ENCODE results near the gene OPN1SW.

The OPN1SW gene

GRCh38 chr7:128792471-128793180 lies 17.0 kb upstream of the OPN1SW start:
- DNase-seq: no peak

- DNase-seq: no peak
Observed at GRCh38 chr7:128791972-128792327, 16.4 kb upstream of the OPN1SW start.

GRCh38 chr7:128791121-128791971 lies 15.8 kb upstream of the OPN1SW start, which contains the start of gene CCDC136:
Gene CCDC136 (plus strand): TSS chr7:128791968. CDS start chr7:128792412, 444 bp downstream.
- peak; percentile 60 to 80 (median 76) for DNase-seq

GRCh38 chr7:128790315-128791041 lies 14.9 kb upstream of the OPN1SW start:
- DNase-seq: peak in 3 of 6 experiments; percentile 16 to 35 (median 31)

- no peak for DNase-seq
Observed at GRCh38 chr7:128788446-128789412, 13.1 kb upstream of the OPN1SW start.

DNA sequence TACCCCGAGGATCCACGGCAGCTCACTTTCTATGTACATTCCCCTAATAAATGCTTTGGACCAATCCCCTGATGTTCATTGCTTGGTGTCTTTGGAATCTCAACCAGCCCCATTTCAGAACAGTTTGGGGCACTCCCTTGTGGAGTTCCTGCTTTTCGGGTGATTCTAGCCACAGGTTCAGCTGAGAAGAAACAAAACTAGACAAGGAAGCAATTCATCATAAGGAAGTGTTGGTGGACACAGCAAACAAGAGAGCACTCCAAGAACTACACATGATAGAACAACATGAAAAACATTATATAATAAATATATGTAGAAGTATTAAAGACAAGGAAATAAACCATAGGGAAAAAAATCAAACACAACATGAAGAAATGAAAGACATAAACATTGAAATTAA lies 10.1 kb upstream of the OPN1SW start:
- DNase-seq: no peak

DNA sequence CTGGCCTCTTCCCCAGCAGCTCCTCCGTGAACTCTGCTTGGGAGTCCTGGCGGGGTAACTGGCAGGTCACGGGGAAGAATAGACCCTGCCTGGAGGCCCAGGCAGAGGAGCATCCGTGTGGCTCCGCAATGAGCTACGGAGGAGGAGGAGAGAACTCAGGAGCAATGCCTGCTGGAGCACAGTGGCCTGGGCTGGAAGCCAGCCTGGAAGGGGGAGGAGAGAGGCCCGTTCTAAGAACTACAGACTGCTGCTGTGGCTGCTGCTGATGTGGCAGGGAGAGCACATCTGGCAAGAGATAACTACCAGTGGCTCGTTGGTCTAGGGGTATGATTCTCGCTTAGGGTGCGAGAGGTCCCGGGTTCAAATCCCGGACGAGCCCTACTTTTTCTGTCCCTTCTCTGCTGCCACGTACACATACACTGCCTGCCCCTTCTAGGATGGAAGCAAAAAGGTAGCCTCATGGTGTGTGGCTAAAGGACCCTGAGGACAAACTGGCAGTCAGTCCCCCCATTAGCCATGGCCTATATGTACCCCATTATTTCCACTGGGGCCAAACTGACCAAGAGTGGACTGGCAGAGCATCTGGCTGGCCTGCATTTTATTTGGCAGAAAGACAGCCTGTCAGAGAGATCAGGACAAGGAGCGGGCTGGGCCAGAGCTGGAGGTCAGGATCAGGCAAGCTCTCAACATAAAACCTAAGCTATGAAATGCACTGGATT lies 7.7 kb upstream of the OPN1SW start:
- no peak for DNase-seq

GRCh38 chr7:128781851-128782250 lies 6.3 kb upstream of the OPN1SW start:
- no peak for DNase-seq

DNA sequence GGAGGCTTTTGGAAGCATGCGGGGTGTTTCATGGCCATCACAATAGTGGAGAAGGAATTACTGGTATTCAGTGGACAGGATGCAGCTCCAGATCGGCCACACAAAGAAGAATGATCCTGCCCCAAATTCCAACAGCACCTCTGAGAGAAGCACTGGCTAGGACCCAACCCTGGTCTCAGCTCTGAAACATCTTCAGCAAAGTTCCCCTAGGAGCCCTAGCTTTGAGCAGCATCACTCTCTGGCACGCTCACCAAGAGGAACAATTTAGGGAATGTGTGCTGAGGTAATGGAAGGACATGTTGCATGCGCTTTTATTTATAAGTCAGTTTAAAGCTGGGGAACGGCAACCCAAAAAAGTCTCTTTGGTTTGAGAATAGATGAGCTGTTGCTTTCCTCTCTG lies 5.5 kb upstream of the OPN1SW start:
- DNase-seq: no peak

GRCh38 chr7:128778946-128779345 lies 3.4 kb upstream of the OPN1SW start:
- no peak for DNase-seq

DNA sequence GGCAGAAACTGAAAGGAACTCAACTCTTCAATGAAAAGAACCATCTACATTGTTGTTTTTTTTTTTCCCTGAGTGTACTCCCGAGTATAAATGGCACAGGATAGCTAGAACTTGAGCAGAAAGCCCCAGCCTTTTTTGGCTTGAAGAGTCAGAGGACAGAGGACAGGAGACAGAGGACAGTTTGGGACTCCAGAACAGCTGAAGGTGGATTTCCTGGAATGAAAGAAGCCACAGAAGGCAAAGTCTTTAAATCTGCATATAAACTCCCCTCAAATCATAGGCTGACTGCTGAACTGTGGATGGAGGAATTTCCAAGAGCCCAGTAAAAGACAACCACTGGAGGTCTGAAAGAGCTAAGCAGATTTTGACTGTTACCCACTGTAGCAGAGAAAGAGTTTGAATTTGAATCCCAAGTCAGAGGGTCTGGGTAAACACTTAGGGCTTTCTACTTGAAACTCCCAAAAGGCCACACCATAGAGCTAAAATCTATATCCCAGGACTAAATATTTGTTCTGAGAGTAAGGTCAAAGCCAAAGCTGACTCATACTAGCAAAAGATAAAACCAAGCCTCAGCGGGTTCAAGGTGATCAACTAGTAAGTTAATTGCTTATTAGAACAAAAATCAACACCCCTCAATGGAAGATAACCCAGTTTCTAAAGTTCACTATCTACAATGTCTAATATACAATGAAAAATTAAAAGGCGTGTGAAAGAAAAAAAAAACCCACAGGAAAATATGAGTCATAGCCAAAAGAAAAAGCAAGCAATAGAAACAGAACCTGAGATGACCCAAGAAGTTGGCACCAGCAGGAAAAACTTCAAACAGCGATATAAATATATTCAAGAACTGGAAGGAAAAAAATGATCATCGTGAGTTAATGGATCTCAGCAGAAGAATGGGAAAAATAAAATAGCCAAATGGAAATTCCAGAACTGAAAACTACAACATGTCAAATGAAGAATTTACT lies 1.8 kb upstream of the OPN1SW start:
- no peak for DNase-seq

GRCh38 chr7:128774921-128775320 lies 673 bp downstream of the OPN1SW start:
- DNase-seq: no peak

DNA sequence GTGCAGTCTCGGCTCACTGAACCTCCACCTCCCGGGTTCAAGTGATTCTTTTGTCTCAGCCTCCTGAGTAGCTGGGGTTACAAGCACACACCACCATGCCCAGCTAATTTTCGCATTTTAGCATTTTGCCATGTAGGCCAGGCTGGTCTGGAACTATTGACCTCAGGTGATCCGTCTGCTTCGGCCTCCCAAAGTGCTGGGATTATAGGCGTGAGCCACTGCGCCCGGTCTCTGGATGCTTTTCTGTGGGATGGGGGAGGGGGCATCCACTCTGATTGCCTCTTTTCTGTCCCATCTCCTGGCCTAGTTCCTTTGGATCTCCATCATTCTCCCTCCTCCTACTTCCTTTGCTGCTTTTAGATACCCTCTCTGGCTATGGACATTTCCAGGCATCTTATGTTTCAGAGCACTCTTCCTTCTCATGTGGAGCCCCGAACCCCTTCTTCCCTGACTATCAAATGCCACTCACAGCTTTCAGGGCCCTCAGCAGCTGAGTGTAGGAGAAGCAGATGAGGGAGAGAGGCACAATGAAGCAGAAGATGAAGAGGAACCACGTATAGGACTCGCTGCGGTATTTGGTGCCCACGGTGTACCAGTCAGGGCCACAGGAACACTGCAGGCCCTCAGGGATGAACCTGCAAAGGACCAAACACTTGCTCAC lies 1.4 kb downstream of the OPN1SW start:
- DNase-seq: no peak

GRCh38 chr7:128773604-128774003 lies 2.0 kb downstream of the OPN1SW start:
- DNase-seq: no peak

GRCh38 chr7:128770233-128770632 lies 5.4 kb downstream of the OPN1SW start:
- no peak for DNase-seq

DNA sequence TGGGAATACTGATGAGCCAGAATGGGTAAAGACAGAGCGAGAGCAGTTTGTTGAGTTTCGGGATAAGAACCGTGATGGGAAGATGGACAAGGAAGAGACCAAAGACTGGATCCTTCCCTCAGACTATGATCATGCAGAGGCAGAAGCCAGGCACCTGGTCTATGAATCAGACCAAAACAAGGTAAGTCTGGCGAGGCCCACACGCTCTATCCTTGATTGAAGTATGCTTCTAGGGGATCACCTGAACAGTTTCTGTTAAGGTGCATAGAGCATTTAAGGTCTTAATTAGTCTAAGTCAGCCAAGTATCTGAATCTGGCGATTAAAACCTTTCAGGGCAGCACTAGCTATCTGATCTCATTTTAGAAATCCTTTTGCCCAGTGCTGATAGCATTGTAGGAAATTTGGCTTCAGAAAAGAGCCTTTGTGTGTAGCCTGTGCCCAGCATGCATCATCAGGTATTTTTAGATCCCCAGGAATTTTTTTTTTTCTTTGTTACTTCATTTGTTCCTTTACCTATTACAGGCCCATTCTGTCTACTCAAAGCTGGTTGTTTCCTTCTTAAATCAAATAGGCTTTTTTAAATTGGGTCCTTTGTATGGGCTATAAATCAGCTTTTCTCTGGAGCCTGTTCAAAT lies 8.0 kb downstream of the OPN1SW start:
- no peak for DNase-seq

DNA sequence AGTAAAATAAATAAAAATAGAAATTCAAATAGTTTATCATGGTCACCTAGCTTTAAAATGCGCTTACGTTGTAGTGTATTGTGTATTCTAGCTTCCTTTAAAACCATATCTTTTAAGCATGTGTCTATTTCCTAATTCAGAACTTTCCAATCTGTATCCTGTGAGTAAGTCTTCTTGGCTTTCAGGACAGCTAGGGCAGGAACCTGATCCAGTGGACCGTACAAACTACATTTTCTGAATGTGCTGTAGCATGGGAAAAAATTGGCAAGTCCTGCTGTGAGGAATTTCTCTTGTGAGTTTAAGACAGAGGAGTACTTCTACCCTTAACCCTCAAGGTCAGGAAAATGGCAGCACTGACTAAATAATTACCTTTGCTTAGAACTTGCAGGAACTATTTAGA lies 12.1 kb downstream of the OPN1SW start:
- DNase-seq: no peak

DNA sequence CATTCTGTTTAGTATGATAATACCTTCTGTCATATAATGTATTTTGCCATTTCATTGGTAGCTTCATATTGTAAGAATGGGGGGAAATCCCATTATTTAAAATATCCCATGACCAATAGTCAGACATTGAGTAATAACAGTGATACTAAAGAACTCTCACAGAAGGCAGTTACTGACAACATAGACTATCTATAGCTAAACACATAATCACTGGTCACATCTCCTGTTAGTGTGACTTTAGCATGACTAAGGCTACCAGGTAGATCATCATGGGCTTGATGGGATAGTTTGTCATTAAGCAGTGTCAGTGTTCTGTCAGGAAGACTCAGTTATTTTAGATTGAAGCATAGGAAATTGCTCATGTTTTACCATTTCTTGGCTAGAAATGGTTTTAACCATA lies 16.4 kb downstream of the OPN1SW start:
- no peak for DNase-seq

DNA sequence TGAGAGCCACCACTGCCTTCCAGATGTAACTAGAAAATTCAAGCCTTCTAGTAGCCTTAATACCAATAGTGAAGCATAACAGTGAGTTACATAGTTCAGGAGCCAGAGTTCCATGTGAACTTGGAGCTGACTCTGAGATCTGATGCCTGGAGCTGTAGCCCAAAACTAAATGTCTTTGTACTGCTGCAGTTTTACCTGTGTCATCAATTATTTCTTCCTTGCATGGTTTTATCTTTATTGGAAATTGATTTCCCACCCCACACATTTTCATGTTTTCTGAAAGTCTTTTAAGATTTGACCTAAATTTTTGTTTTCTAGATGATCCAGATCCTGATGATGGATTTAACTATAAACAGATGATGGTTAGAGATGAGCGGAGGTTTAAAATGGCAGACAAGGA lies 17.0 kb downstream of the OPN1SW start:
- no peak for DNase-seq
